Smooth muscle cell (in vitro differentiated cells): Measurements from ENCODE around the gene UFD1. TPM values are rescaled to one million over a fixed set of nuclear protein-coding genes. Genes with fewer than 3 reads are reported as not detected.

Experiments
- DNase-seq: peaks from one replicate; lab custom pipeline; 2025; ENCODE audit not compliant: unreplicated experiment; lab: John Stamatoyannopoulos, UW
- H2AFZ ChIP-seq: fragments of 200-600 bp; sonication (generic); 2 replicates; pipeline ENCODE4 v1.6.0; 2016; ENCODE audit warnings: antibody characterized with exemption, low read depth, mild to moderate bottlenecking
- H3F3A ChIP-seq: fragments of 200-600 bp; sonication (generic); 2 replicates; pipeline ENCODE4 v1.6.0; 2017; ENCODE audit warnings: antibody characterized with exemption, low read depth
- H3K27ac ChIP-seq: fragments of 200-600 bp; sonication (generic); 2 replicates; pipeline ENCODE4 v1.5.1; 2016; ENCODE audit warnings: low read depth, mild to moderate bottlenecking
- H3K27me3 ChIP-seq: fragments of 200-600 bp; sonication (generic); 2 replicates; pipeline ENCODE4 v1.6.1; 2016; ENCODE audit warnings: low read depth, mild to moderate bottlenecking
- H3K36me3 ChIP-seq: fragments of 200-600 bp; sonication (generic); 2 replicates; pipeline ENCODE4 v1.5.1; 2016; ENCODE audit warnings: low read depth
- H3K4me1 ChIP-seq: fragments of 200-600 bp; sonication (generic); 2 replicates; pipeline ENCODE4 v1.5.1; 2016; ENCODE audit warnings: low read depth
- H3K4me2 ChIP-seq: fragments of 200-600 bp; sonication (generic); 2 replicates; pipeline ENCODE4 v1.6.0; 2016; ENCODE audit warnings: mild to moderate bottlenecking
- H3K4me3 ChIP-seq: fragments of 200-600 bp; sonication (generic); 2 replicates; pipeline ENCODE4 v1.5.1; 2016; ENCODE audit warnings: mild to moderate bottlenecking
- H3K79me2 ChIP-seq: fragments of 200-600 bp; sonication (generic); 2 replicates; pipeline ENCODE4 v1.6.0; 2016; ENCODE audit warnings: low read depth, mild to moderate bottlenecking
- H3K9ac ChIP-seq: fragments of 200-600 bp; sonication (generic); 2 replicates; pipeline ENCODE4 v1.6.0; 2016; ENCODE audit warnings: low read depth
- H3K9me3 ChIP-seq: fragments of 200-600 bp; sonication (generic); replicated peaks from 2 replicates; pipeline ENCODE4 v1.5.1; 2016; ENCODE audit warnings: low read depth
- H4K20me1 ChIP-seq: fragments of 200-600 bp; sonication (generic); 2 replicates; pipeline ENCODE4 v1.6.0; 2016; ENCODE audit warnings: low read depth
- CTCF ChIP-seq: fragments of 200-600 bp; sonication (generic); IDR thresholded peaks from 2 replicates; pipeline ENCODE4 v1.5.1; 2017; ENCODE audit warnings: borderline replicate concordance, mild to moderate bottlenecking, antibody characterized with exemption; ENCODE audit not compliant: insufficient read depth, poor library complexity, severe bottlenecking
- WGBS: methylation state at CpG from one replicate; pipeline ENCODE4 v1.1.7; 2016; ENCODE audit warnings: low lambda C conversion rate; 5-methylcytosine and 5-hydroxymethylcytosine counted together
- polyA plus RNA-seq: library from polyadenylated mRNA; unstranded; fragments of >200 nt; fragmentation: Nextera tagmentation; extraction: Ambion mirVana; gene quantifications from 2 replicates; pipeline ENCODE4 v1.2.1, GENCODE V29; 2016
- total RNA-seq: library from RNA; depleted of rRNA; stranded (reverse); fragments of >200 nt; gene quantifications from 2 replicates; pipeline ENCODE4 v1.2.3, GENCODE V29; 2014

Gene UFD1
- total and polyA plus RNA-seq, 2 experiments from 2014 or later = 48.1 to 111 TPM

- H3F3A ChIP-seq = no peaks in the 10 kb centered on the region
- H3K27me3 ChIP-seq = peaks cover 55% of the 10 kb centered on the region
- no peaks in the 10 kb centered on the region for H4K20me1 ChIP-seq
- no peak for TF ChIP-seq CTCF
- no peak for DNase-seq
- no peak within 1 kb of the TSS for H2AFZ ChIP-seq
- H3K36me3 ChIP-seq = no peaks in the 10 kb centered on the region
- no peaks in the 10 kb centered on the region for H3K9me3 ChIP-seq
- WGBS = 8% methylated on average over 49 of the region's 69 CpGs
- H3K4me1 ChIP-seq = peaks cover 12% of the 10 kb centered on the region
- H3K4me2 ChIP-seq = peak within 1 kb of the TSS; percentile 79
- no peak within 1 kb of the TSS for H3K9ac ChIP-seq
- H3K79me2 ChIP-seq = no peaks in the 10 kb centered on the region
- peak within 1 kb of the TSS; percentile 40 for H3K4me3 ChIP-seq
- no peak within 1 kb of the TSS for H3K27ac ChIP-seq
Observed at GRCh38 chr22:19524170-19525115, 45.5 kb upstream of the UFD1 start, which contains the start of gene CLDN5. Gene CLDN5, minus strand, starts transcription at chr22:19524410. Its CDS starts 155 bp downstream, at chr22:19524255.

- DNase-seq = no peak
- Histone ChIP-seq H3K9ac (no peak overlapping the region), H3K4me2 (peak overlapping the region; percentile 79), H4K20me1 (no peaks in the 10 kb centered on the region), H3K4me3 (peak overlapping the region; percentile 40), H3K27me3 (peaks cover 55% of the 10 kb centered on the region), H3K36me3 (no peaks in the 10 kb centered on the region), H3K9me3 (no peaks in the 10 kb centered on the region), H3K79me2 (no peaks in the 10 kb centered on the region), H3K4me1 (peaks cover 12% of the 10 kb centered on the region), H2AFZ (no peak overlapping the region), H3F3A (no peaks in the 10 kb centered on the region), H3K27ac (no peak overlapping the region)
- WGBS = 5% methylated on average over 99 of the region's 99 CpGs
- TF ChIP-seq CTCF = no peak
Observed at GRCh38 chr22:19523240-19524169, 44.5 kb upstream of the UFD1 start.

- Histone ChIP-seq H3K9me3 (no peaks in the 10 kb centered on the region), H3K9ac (no peak overlapping the region), H3K36me3 (no peaks in the 10 kb centered on the region), H4K20me1 (no peaks in the 10 kb centered on the region), H3K27ac (no peak overlapping the region), H3K4me3 (peak overlapping the region; percentile 40), H3K4me2 (peak overlapping the region; percentile 79), H3K79me2 (no peaks in the 10 kb centered on the region), H2AFZ (no peak overlapping the region), H3K4me1 (peaks cover 12% of the 10 kb centered on the region), H3K27me3 (peaks cover 55% of the 10 kb centered on the region), H3F3A (no peaks in the 10 kb centered on the region)
- 36% methylated on average over 9 of the region's 9 CpGs for WGBS
- no peak for TF ChIP-seq CTCF
- no peak for DNase-seq
Observed at GRCh38 chr22:19522881-19523239, 43.9 kb upstream of the UFD1 start.
